Heart right ventricle (tissue), 16 donors: Measurements from ENCODE around the gene LRRC8B. TPM values are rescaled to one million over a fixed set of nuclear protein-coding genes. Genes with fewer than 3 reads are reported as not detected.
A peak's percentile ranks its signal among the peaks of the same experiment; 100 is the strongest.

Experiments used
- ATAC-seq, 8 donors: fragments of 200-7000 bp; cut with Tn5 transposase; one replicate each; pipeline ENCODE4 v1.9.1; 2020; ENCODE audit warnings: mild to moderate bottlenecking in 8 of 8, moderate library complexity in 8 of 8, moderate number of reproducible peaks in 1 of 8
- DNase-seq, 2 donors: peaks; one replicate each; pipeline ENCODE4 v3.0.0-alpha.2; 2020
- H3K27ac ChIP-seq, 10 donors: fragments of 200-600 bp; sonication (generic) in 2 of 10; one replicate each; pipeline versions ENCODE4 v1.5.0 to v1.8.0; 2020 to 2022; ENCODE audit warnings: mild to moderate bottlenecking in 3 of 10
- H3K27me3 ChIP-seq, 7 donors: fragments of 200-600 bp; one replicate each; pipeline ENCODE4 v1.8.0; 2021 to 2022; ENCODE audit warnings: mild to moderate bottlenecking in 2 of 7
- H3K36me3 ChIP-seq, 9 donors: fragments of 200-600 bp; sonication (generic) in 1 of 9; one replicate each; pipeline versions ENCODE4 v1.5.0 to v1.8.0; 2020 to 2022; ENCODE audit warnings: mild to moderate bottlenecking in 2 of 9
- H3K4me1 ChIP-seq, 9 donors: fragments of 200-600 bp; sonication (generic) in 1 of 9; one replicate each; pipeline versions ENCODE4 v1.5.0 to v1.8.0; 2020 to 2022; ENCODE audit warnings: mild to moderate bottlenecking in 4 of 9
- H3K4me3 ChIP-seq, 10 donors: fragments of 200-600 bp; sonication (generic) in 2 of 10; one replicate each; pipeline versions ENCODE4 v1.5.0 to v1.8.0; 2020 to 2022; ENCODE audit warnings: mild to moderate bottlenecking in 7 of 10, moderate library complexity in 2 of 10
- H3K9me3 ChIP-seq, 11 donors: fragments of 200-600 bp in 10 of 11; sonication (generic) in 2 of 11; one replicate each; pipeline versions ENCODE4 v1.5.0 to v1.8.0; 2013 to 2022; ENCODE audit warnings: mild to moderate bottlenecking in 2 of 11, control low read depth in 1 of 11, moderate library complexity in 1 of 11
- CTCF ChIP-seq, 9 donors: fragments of 200-600 bp; sonication (generic) in 2 of 9; IDR thresholded peaks; one replicate each; pipeline versions ENCODE4 v1.5.0 to v1.8.0; 2021 to 2022; ENCODE audit warnings: antibody characterized with exemption in 9 of 9, mild to moderate bottlenecking in 5 of 9, moderate library complexity in 1 of 9
- WGBS, 2 donors: extraction: QIAGEN DNeasy Blood & Tissue Kit; methylation state at CpG; one replicate each; pipeline ENCODE4 v1.1.7; 2013; ENCODE audit warnings: inconsistent platforms in 1 of 2; 5-methylcytosine and 5-hydroxymethylcytosine counted together
- intact Hi-C, 10 donors: fragments of 100-400 bp; cut with DNase I; formaldehyde crosslinking; loops; one replicate each; pipeline versions ENCODE4 v1.11.1 to v1.14.2; 2022
- polyA plus RNA-seq, 2 donors: library from polyadenylated mRNA; stranded (reverse); fragments of 200-250 nt; gene quantifications; one replicate each; pipeline ENCODE4 v1.2.3, GENCODE V29; 2013
- total RNA-seq, 10 donors: library from RNA; stranded (reverse); fragmentation: NEBNext Ultra II Directional in 3 of 10; extraction: Animal tissue kit (Norgen Biotek cat#: 25700) in 3 of 10; gene quantifications; one replicate each; pipeline versions ENCODE4 v1.2.1 to v1.2.4, GENCODE V29; 2021 to 2023
- donor health status: Arrhythmogenic right ventricular cardiomyopathy.
- donor health status: ischemic (EF 13 %, LVEDD 7.1; RV severe dilation, severe dysfunction).
- donor health status: healthy with polysubstance abuse.
- donor health status: DM: no; HTN: yes; CAD: no.
- donor health status: DM: no; HTN: no; CAD: no.
- donor health status: ischemic (EF 25% LVEDD 6.9; RV normal size, moderate dysfunction).
- donor health status: ischemic (EF 25% LVEDD 5.7; RV mildly dilated, moderate dysfunction).
- donor health status: healthy.
- donor health status: DM: yes; HTN: yes; CAD: no.
- donor health status: Ischemic cardiomyopathy.
- donor health status: ischemic (EF 35%, LVEDD 5.7; RV mildly dilated, moderate dysfunction).
- donor health status: nonischemic (EF 11% LVEDD 7.7; RV severe dilation, severe dysfunction).
- donor health status: DM: yes; HTN: yes; CAD: no.
- donor health status: PGD.
- donor health status: ischemic (EF 29% LVEDD 5.4; RV normal size, mild dysfunction).
- donor health status: nonischemic (EF 23%, LVEDD 6.1; RV moderate dilation, normal function).

Gene LRRC8B
- total and polyA plus RNA-seq, 12 donors, result 1.7 to 6.6 (median 4.2) TPM

DNA sequence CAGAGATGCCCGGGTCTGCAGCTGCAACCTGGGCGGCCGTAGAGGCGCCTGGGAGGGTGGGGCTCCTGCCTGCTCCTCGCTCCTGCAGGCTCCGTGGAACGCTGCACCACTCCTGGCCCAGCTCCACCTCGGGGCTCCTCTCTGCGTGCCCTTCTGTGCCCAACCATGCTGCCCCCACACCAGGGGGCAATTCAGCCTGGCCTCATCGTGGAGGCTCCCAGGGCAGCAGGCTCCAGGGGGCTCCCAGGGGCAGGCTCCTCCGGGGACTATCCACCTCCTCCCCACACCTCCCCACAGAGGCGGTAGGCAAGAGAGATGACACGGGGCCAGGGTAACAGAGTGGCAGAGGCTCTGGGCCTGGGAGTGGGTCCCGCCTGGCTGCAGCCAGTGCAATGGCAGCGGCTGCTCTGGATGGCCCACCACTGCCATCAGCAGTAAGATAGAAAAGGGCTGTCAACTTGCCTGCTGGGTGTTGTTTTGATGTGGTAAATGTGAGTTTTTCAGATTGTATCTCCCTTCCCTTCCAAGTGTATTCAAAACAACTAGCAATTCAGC, 85.9 kb downstream of the LRRC8B start:
- no peak overlapping the region for H3K4me3 ChIP-seq
- WGBS, 2 donors, result 86 to 87% methylated on average over 15 of the region's 15 CpGs
- peak overlapping the region in 8 of 10 donors; percentile 27 to 83 (median 72) for H3K27ac ChIP-seq
- no peaks in the 10 kb centered on the region for H3K36me3 ChIP-seq
- no peaks in the 10 kb centered on the region for H3K27me3 ChIP-seq
- ATAC-seq (peak in 2 of 8 donors; percentile 10 to 34), DNase-seq (no peak)
- intact Hi-C loops, result no loop called here
- H3K9me3 ChIP-seq, result no peaks in the 10 kb centered on the region
- TF ChIP-seq CTCF (IDR thresholded peaks at IDR 0.05), result no peak
- peaks cover 11 to 72% (median 48%) of the 10 kb centered on the region in 9 donors for H3K4me1 ChIP-seq

- no peaks in the 10 kb centered on the region for H3K27me3 ChIP-seq
- H3K4me1 ChIP-seq, result peaks cover 19 to 72% (median 50%) of the 10 kb centered on the region in 9 donors
- DNase-seq (no peak), ATAC-seq (no peak)
- no peaks in the 10 kb centered on the region for H3K9me3 ChIP-seq
- H3K27ac ChIP-seq, result peak overlapping the region in 1 of 10 donors; percentile 73
- no peaks in the 10 kb centered on the region for H3K36me3 ChIP-seq
- no peak for TF ChIP-seq CTCF (IDR thresholded peaks at IDR 0.05)
- 84 to 92% methylated on average over 1 of the region's 1 CpG for WGBS, 2 donors
- intact Hi-C loops, result no loop called here
- no peak overlapping the region for H3K4me3 ChIP-seq
Observed at GRCh38 chr1:89611721-89612120, 87.1 kb downstream of the LRRC8B start.

GRCh38 chr1:89613928-89614327, 89.3 kb downstream of the LRRC8B start:
- H3K4me1 ChIP-seq, result peaks cover 13 to 62% (median 44%) of the 10 kb centered on the region in 9 donors
- ATAC-seq, result no peak
- no peaks in the 10 kb centered on the region for H3K27me3 ChIP-seq
- no peak overlapping the region for H3K4me3 ChIP-seq
- no peak for TF ChIP-seq CTCF (IDR thresholded peaks at IDR 0.05)
- whole genome bisulfite sequencing, 2 donors, result 89 to 92% methylated on average over 7 of the region's 7 CpGs
- no peaks in the 10 kb centered on the region for H3K36me3 ChIP-seq
- no peak for DNase-seq
- peak overlapping the region in 5 of 10 donors; percentile 9 to 82 (median 72) for H3K27ac ChIP-seq
- intact Hi-C loops, result no loop called here
- peaks cover 0 to 6% (median 0%) of the 10 kb centered on the region in 11 donors for H3K9me3 ChIP-seq

GRCh38 chr1:89615676-89616598, 91.3 kb downstream of the LRRC8B start:
- H3K4me1 ChIP-seq, result peaks cover 9 to 42% (median 31%) of the 10 kb centered on the region in 9 donors
- intact Hi-C loops, result no loop called here
- H3K4me3 ChIP-seq, result no peak overlapping the region
- DNase-seq (no peak), ATAC-seq (peak; percentile 58 to 76 (median 72))
- H3K27me3 ChIP-seq, result no peaks in the 10 kb centered on the region
- H3K36me3 ChIP-seq, result no peaks in the 10 kb centered on the region
- 41 to 44% methylated on average over 3 of the region's 3 CpGs for WGBS, 2 donors
- TF ChIP-seq CTCF (IDR thresholded peaks at IDR 0.05), result peak in 8 of 9 donors; percentile 11 to 57 (median 47)
- H3K27ac ChIP-seq, result peak overlapping the region in 8 of 10 donors; percentile 18 to 82 (median 66)
- peaks cover 0 to 6% (median 0%) of the 10 kb centered on the region in 11 donors for H3K9me3 ChIP-seq
